GM18867 (cell line): ENCODE data around the gene MPV17L.
"Not testable (repeated sequence)": the region's sequence is repeated elsewhere in the genome, so short reads cannot be mapped to it uniquely, and the experiment has no call there.

Source experiments
- ATAC-seq: cut with Tn5 transposase; IDR thresholded peaks from one replicate; pipeline ENCODE4 v1.9.1; 2021; ENCODE audit warnings: mild to moderate bottlenecking, moderate library complexity; ENCODE audit not compliant: unreplicated experiment

The MPV17L gene

GRCh38 chr16:15450624-15451023, 55.1 kb downstream of the MPV17L start:
- ATAC-seq: no peak

- no peak for ATAC-seq
Measured at GRCh38 chr16:15451098-15451731, 55.7 kb downstream of the MPV17L start.

- ATAC-seq: no peak
Measured at GRCh38 chr16:15452246-15452855, 56.8 kb downstream of the MPV17L start.

DNA sequence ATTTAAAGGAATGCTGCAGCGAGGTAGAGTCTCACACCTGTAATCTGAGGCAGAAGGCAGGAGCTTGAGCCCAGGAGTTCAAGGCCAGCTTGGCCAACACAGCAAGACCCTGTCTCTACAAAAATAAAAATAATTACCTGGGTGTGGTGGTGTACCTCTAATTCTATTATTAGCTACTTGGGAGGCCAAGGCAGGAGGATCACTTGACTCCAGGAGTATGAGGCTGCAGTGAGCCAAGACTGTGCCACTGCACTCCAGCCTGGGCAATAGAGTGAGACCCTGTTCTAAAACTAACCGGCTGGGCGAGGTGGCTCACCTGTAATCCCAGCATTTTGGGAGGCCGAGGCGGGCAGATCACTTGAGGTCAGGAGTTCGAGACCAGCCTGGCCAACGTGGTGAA, 57.7 kb downstream of the MPV17L start:
- ATAC-seq: not testable (repeated sequence)

- not testable (repeated sequence) for ATAC-seq
Measured at GRCh38 chr16:15454933-15455332, 59.4 kb downstream of the MPV17L start.

- ATAC-seq: no peak
Measured at GRCh38 chr16:15457400-15457799, 61.8 kb downstream of the MPV17L start.

DNA sequence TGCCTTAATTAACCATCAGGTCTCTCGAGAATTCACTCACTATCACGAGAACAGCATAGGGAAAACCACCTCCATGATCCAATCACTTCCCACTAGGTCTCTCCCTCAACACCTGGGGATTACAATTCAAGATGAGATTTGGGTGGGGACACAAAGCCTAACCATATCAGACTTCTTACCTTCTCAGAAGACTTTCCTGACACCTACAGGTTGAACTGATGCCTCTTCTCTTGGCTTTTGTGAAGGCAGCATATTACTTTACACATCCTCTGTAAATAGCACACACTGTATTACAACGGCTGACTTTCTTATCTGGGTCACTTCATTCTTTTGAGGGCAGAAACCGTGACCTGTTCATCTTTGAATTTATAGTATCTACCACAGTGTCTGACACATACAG, 62.4 kb downstream of the MPV17L start:
- no peak for ATAC-seq

DNA sequence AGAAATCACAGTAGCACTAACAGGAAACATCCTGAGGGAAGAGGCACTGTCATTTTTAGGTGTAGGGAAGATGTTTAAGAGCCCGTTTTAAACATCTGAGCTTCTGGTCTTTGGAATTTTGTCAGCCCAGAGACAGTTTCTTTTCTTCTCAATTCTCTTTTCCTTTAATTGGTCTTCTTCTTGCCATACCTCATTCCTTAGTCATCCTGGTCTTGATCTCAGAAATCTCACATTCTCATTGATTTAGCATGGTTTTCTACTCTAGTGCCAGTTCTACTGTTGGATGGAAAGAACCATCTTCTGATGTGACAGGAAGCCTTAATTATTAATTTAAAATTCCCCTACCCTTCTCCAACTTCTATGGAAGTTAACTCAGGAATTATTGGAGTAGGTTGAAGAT, 64.2 kb downstream of the MPV17L start:
- no peak for ATAC-seq

- ATAC-seq: no peak
Measured at GRCh38 chr16:15460601-15461000, 65.0 kb downstream of the MPV17L start.

- no peak for ATAC-seq
Measured at GRCh38 chr16:15461376-15461775, 65.8 kb downstream of the MPV17L start.
